GM23248 (cell line): Measurements from ENCODE around the gene SIRT7. TPM values are rescaled to one million over a fixed set of nuclear protein-coding genes. Genes with fewer than 3 reads are reported as not detected.

Source experiments
- DNase-seq: peaks from one replicate; pipeline ENCODE4 v3.0.0-alpha.2; 2015
- H2AFZ ChIP-seq: fragments of 200-600 bp; sonication (generic); 2 replicates; pipeline ENCODE4 v1.6.1; 2016; ENCODE audit warnings: antibody characterized with exemption
- H3F3A ChIP-seq: fragments of 200-600 bp; sonication (generic); 2 replicates; pipeline ENCODE4 v1.6.1; 2016; ENCODE audit warnings: mild to moderate bottlenecking, antibody characterized with exemption, mixed run types; ENCODE audit not compliant: insufficient read depth
- H3K27ac ChIP-seq: fragments of 200-600 bp; sonication (generic); 2 replicates; pipeline ENCODE4 v1.5.1; 2016; ENCODE audit warnings: mild to moderate bottlenecking
- H3K27me3 ChIP-seq: fragments of 200-600 bp; sonication (generic); replicated peaks from 2 replicates; pipeline ENCODE4 v1.6.1; 2016; ENCODE audit warnings: mild to moderate bottlenecking; ENCODE audit not compliant: insufficient read depth
- H3K36me3 ChIP-seq: fragments of 200-600 bp; sonication (generic); 2 replicates; pipeline ENCODE4 v1.6.1; 2016; ENCODE audit warnings: low read depth, mild to moderate bottlenecking
- H3K4me1 ChIP-seq: fragments of 200-600 bp; sonication (generic); 2 replicates; pipeline ENCODE4 v1.6.1; 2016; ENCODE audit warnings: mild to moderate bottlenecking; ENCODE audit not compliant: insufficient read depth
- H3K4me2 ChIP-seq: fragments of 200-600 bp; sonication (generic); one replicate; pipeline ENCODE4 v1.6.1; 2016; ENCODE audit warnings: mild to moderate bottlenecking; ENCODE audit not compliant: unreplicated experiment
- H3K4me3 ChIP-seq: fragments of 200-600 bp; sonication (generic); 2 replicates; pipeline ENCODE4 v1.5.1; 2016; ENCODE audit warnings: mild to moderate bottlenecking
- H3K79me2 ChIP-seq: fragments of 200-600 bp; sonication (generic); 2 replicates; pipeline ENCODE4 v1.6.1; 2016; ENCODE audit warnings: mild to moderate bottlenecking; ENCODE audit not compliant: insufficient read depth
- H3K9ac ChIP-seq: fragments of 200-600 bp; sonication (generic); 2 replicates; pipeline ENCODE4 v1.6.1; 2016; ENCODE audit warnings: mild to moderate bottlenecking
- H3K9me2 ChIP-seq: fragments of 200-600 bp; sonication (generic); 2 replicates; pipeline ENCODE4 v1.6.1; 2016; ENCODE audit warnings: mixed run types, mild to moderate bottlenecking, moderate library complexity; ENCODE audit not compliant: insufficient read depth
- H3K9me3 ChIP-seq: fragments of 200-600 bp; sonication (generic); one replicate; pipeline ENCODE4 v1.6.1; 2017; ENCODE audit warnings: low read depth
- H4K20me1 ChIP-seq: fragments of 200-600 bp; sonication (generic); 2 replicates; pipeline ENCODE4 v1.6.0; 2016; ENCODE audit not compliant: insufficient read depth
- EZH2 ChIP-seq: fragments of 200-600 bp; sonication (generic); IDR thresholded peaks from 2 replicates; pipeline ENCODE4 v1.6.1; 2018; ENCODE audit warnings: antibody characterized with exemption, mild to moderate bottlenecking; ENCODE audit not compliant: insufficient read depth, poor library complexity, severe bottlenecking
- EZH2phosphoT487 ChIP-seq: fragments of 200-600 bp; sonication (generic); IDR thresholded peaks from 2 replicates; pipeline ENCODE4 v1.6.1; 2018; ENCODE audit warnings: antibody characterized with exemption, moderate library complexity, mild to moderate bottlenecking, low read depth; ENCODE audit not compliant: insufficient read depth
- WGBS, 2 experiments: methylation state at CpG; one replicate each; pipeline ENCODE4 v1.1.6; 2015 to 2017; ENCODE audit warnings: low lambda C conversion rate in 2 of 2, low coverage in 1 of 2; ENCODE audit errors: missing lambda C conversion rate in 2 of 2; 5-methylcytosine and 5-hydroxymethylcytosine counted together
- in situ Hi-C: fragments of 300-500 bp; cut with MboI; formaldehyde crosslinking; loops from 2 replicates; pipeline ENCODE4 v1.15.0; 2020
- polyA plus RNA-seq: library from polyadenylated mRNA; unstranded; fragments of >200 nt; fragmentation: Nextera tagmentation; extraction: Ambion mirVana; gene quantifications from 2 replicates; pipeline ENCODE4 v1.2.1, GENCODE V29; 2016
- total RNA-seq: library from RNA; depleted of rRNA; stranded (reverse); fragments of >200 nt; shearing (Covaris generic); gene quantifications from 2 replicates; pipeline ENCODE4 v1.2.3, GENCODE V29; 2014

SIRT7 gene
- total and polyA plus RNA-seq, 2 experiments from 2014 or later, result 11.4 to 13.1 TPM

DNA sequence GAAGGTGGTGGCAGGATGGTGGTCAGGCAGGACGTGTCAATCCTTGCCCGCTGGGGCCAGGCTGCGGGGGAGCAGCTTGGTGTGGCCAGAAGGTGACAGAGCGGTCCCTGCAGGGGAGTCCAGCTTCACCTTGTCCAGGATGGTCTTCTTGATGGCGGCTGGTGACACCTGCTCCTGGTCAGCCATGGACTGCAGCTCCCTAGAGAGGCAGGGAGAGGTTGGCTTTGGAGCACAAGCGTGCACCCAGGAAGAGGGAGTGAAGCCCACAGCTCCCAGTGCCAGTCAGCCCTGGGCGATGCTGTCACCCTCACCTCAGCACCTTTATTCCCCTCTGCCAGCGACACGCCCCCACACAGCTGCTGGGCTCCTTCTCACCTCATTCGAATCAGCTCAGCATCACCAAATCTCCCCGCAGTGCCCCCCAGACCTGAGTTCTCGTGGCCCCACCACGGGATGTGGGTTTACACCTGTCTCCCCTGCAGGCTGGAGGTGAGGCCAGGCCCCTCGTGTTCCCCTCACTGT is 15.3 kb upstream of the SIRT7 start:
- Histone ChIP-seq H3K9ac (no peak overlapping the region), H4K20me1 (no peaks in the 10 kb centered on the region), H3K79me2 (peaks cover 16% of the 10 kb centered on the region), H3K4me3 (no peak overlapping the region), H2AFZ (no peak overlapping the region), H3K4me2 (no peak overlapping the region), H3K36me3 (no peaks in the 10 kb centered on the region), H3K9me2 (no peaks in the 10 kb centered on the region), H3K9me3 (no peaks in the 10 kb centered on the region), H3K4me1 (0 out of 2 replicates have a peak, but pooled peaks cover 7% of the 10 kb centered on the region), H3K27ac (no peak overlapping the region), H3F3A (no peaks in the 10 kb centered on the region), H3K27me3 (no peaks in the 10 kb centered on the region)
- WGBS, 2 experiments, result 90 to 93% methylated on average over 12 to 14 of the region's 14 CpGs
- DNase-seq, result no peak
- no peak for TF ChIP-seq EZH2phosphoT487
- in situ Hi-C loops, result no loop called here

DNA sequence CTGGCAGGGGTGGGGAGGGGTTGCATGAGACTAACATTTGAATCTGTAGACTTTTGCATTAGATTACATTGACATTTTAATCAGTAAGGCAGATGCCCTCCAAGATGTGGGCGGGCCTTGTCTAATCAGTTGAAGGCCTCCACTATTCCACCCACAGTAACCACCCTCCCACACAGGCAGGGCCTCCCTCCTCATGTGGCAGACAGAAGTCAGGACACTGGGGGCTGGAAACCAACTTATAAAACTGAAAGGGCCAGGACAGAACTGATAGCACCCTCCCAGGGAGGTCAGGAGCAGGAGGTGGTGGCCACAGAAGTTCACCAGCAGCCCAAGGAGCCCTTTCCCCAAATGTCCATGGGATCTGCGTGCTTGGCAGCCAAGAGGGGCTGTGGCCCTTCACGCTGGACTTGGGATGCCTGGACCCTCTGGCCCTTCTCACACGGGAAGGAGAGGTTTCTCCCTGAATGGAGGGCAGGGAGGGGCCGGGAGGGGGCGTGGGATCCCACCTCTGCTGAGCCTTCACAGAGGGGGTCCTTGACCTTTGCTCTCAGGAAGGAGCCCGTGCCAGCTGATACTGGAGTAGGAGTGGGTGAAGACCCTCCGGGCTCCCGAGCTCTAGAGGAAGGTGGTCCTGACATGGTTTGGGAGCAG is 14.5 kb upstream of the SIRT7 start:
- H3K9ac ChIP-seq, result no peak overlapping the region
- no peak for DNase-seq
- 66 to 75% methylated on average over 9 of the region's 9 CpGs for WGBS, 2 experiments

DNA sequence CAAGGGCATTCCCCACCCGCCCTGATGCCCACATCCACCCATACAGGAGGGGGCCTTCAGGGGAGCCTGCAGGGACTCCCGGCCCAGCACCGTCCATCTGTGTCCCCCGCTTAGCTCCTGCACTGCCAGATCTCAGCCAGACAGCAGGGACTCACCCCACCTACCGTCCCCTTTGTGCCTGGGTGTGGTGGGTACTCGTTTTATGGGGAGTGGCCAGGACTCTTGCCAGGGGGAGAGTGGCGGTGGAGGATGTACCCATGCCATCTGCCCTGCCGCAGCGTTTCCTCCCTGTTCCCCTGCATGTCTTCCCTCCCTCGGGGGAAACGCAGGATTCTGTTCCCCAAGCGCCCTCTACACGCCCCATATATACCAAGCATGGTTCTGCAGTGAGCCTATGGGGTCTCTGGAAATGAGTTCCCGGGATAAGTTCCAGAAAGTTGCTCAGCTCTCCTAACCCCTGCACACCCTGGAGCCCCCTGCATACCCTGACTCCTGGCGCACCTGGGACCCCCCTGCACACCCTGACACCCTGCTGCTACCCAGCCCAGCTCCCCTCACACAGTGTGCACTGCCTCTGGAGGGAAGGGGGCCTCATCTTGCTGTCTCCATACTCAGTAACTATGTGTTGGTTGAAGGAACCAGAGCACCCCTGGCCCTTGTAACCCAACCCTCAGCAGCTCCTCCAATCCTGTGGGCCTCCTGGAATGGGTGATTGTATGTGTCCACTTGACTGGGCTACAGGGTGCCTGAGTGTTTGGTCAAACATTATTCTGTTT is 13.8 kb upstream of the SIRT7 start:
- no peaks in the 10 kb centered on the region for H3K9me3 ChIP-seq
- no peaks in the 10 kb centered on the region for H3K27me3 ChIP-seq
- H3K4me1 ChIP-seq, result 0 out of 2 replicates have a peak, but pooled peaks cover 4% of the 10 kb centered on the region
- H2AFZ ChIP-seq, result no peak overlapping the region
- H3K4me3 ChIP-seq, result no peak overlapping the region
- no peak overlapping the region for H3K4me2 ChIP-seq
- no peak overlapping the region for H3K27ac ChIP-seq
- H3K36me3 ChIP-seq, result no peaks in the 10 kb centered on the region
- peaks cover 19% of the 10 kb centered on the region for H3K79me2 ChIP-seq
- no peaks in the 10 kb centered on the region for H3F3A ChIP-seq
- no peaks in the 10 kb centered on the region for H4K20me1 ChIP-seq
- H3K9ac ChIP-seq, result no peak overlapping the region
- 20 to 21% methylated on average over 14 to 15 of the region's 15 CpGs for WGBS, 2 experiments
- TF ChIP-seq EZH2phosphoT487 (no peak), EZH2 (no peak)
- no peaks in the 10 kb centered on the region for H3K9me2 ChIP-seq
- DNase-seq, result no peak
- in situ Hi-C loops, result no loop called here

More for the DNA sequence above, 14.5 kb upstream of the SIRT7 start:
- H3K9me3 ChIP-seq, result no peaks in the 10 kb centered on the region
- in situ Hi-C loops, result no loop called here
- 0 out of 2 replicates have a peak, but pooled peaks cover 4% of the 10 kb centered on the region for H3K4me1 ChIP-seq
- peaks cover 16% of the 10 kb centered on the region for H3K79me2 ChIP-seq
- H3K27me3 ChIP-seq, result no peaks in the 10 kb centered on the region
- H3K4me3 ChIP-seq, result no peak overlapping the region
- H3K36me3 ChIP-seq, result no peaks in the 10 kb centered on the region
- TF ChIP-seq EZH2phosphoT487 (no peak), EZH2 (no peak)
- no peaks in the 10 kb centered on the region for H3F3A ChIP-seq
- H3K4me2 ChIP-seq, result no peak overlapping the region
- no peak overlapping the region for H2AFZ ChIP-seq
- no peak overlapping the region for H3K27ac ChIP-seq
- H4K20me1 ChIP-seq, result no peaks in the 10 kb centered on the region
- H3K9me2 ChIP-seq, result no peaks in the 10 kb centered on the region

DNA sequence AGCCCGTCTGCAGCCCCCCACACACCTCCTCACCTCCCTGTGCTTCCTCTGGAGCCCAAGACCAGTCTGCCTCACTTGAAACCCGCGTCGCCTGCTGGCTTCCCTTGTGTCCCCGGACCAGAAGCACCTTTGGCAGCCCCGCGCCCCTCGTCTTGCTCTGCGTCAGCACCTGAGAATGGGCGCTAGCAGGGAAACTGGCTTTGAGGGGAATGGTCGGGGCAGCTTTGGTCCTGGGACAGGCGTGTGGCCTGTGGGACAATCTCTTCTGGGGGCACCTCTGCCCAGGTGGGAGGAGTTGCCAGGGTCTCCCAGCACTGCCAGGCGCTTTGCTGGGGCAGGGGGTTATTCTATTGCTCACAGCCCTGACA is 13.2 kb upstream of the SIRT7 start:
- Histone ChIP-seq H3K4me1 (0 out of 2 replicates have a peak, but pooled peaks cover 6% of the 10 kb centered on the region), H3K79me2 (peaks cover 19% of the 10 kb centered on the region), H3K9ac (no peak overlapping the region), H4K20me1 (no peaks in the 10 kb centered on the region), H3K4me2 (no peak overlapping the region), H3F3A (0 out of 2 replicates have a peak, but pooled peaks cover 2% of the 10 kb centered on the region), H3K9me3 (no peaks in the 10 kb centered on the region), H2AFZ (no peak overlapping the region), H3K9me2 (no peaks in the 10 kb centered on the region), H3K36me3 (no peaks in the 10 kb centered on the region), H3K27ac (no peak overlapping the region), H3K4me3 (no peak overlapping the region), H3K27me3 (no peaks in the 10 kb centered on the region)
- TF ChIP-seq EZH2, result no peak
- no peak for TF ChIP-seq EZH2phosphoT487
- in situ Hi-C loops, result no loop called here
- no peak for DNase-seq
- WGBS, 2 experiments, result 81% methylated on average over 13 of the region's 13 CpGs
